Spleen (tissue), 11 donors: ENCODE data around the gene GMDS. TPM values are rescaled to one million over a fixed set of nuclear protein-coding genes. Genes with fewer than 3 reads are reported as not detected.

Experiments
- DNase-seq: peaks from one replicate; pipeline ENCODE4 v3.0.0-alpha.2; 2020
- H3K27ac ChIP-seq, 8 donors: fragments of 200-600 bp; sonication (generic) in 7 of 8; 1 replicate in 4 of 8; 2 replicates in 4 of 8; pipeline versions ENCODE4 v1.5.0 to v1.8.0; 2016 to 2021; ENCODE audit warnings: inconsistent platforms in 4 of 8, mild to moderate bottlenecking in 4 of 8, moderate library complexity in 1 of 8
- H3K27me3 ChIP-seq, 7 donors: fragments of 200-600 bp; sonication (generic) in 6 of 7; replicated peaks in 1 of 7; 1 replicate in 4 of 7; 2 replicates in 3 of 7; pipeline versions ENCODE4 v1.5.0 to v1.8.0; 2016 to 2021; ENCODE audit warnings: inconsistent platforms in 3 of 7, mild to moderate bottlenecking in 1 of 7
- H3K36me3 ChIP-seq, 6 donors: fragments of 200-600 bp; sonication (generic) in 5 of 6; 1 replicate in 4 of 6; 2 replicates in 2 of 6; pipeline versions ENCODE4 v1.5.0 to v1.8.0; 2016 to 2021; ENCODE audit warnings: inconsistent platforms in 2 of 6
- H3K4me1 ChIP-seq, 6 donors: fragments of 200-600 bp; sonication (generic) in 5 of 6; 1 replicate in 3 of 6; 2 replicates in 3 of 6; pipeline versions ENCODE4 v1.5.0 to v1.8.0; 2016 to 2021; ENCODE audit warnings: inconsistent platforms in 3 of 6
- H3K4me3 ChIP-seq, 8 donors: fragments of 200-600 bp; sonication (generic) in 7 of 8; 1 replicate in 4 of 8; 2 replicates in 4 of 8; pipeline versions ENCODE4 v1.5.0 to v1.8.0; 2016 to 2021; ENCODE audit warnings: inconsistent platforms in 4 of 8, mild to moderate bottlenecking in 4 of 8, moderate library complexity in 2 of 8
- H3K9me3 ChIP-seq, 8 donors: fragments of 200-600 bp; sonication (generic) in 7 of 8; 1 replicate in 4 of 8; 2 replicates in 4 of 8; pipeline versions ENCODE4 v1.5.0 to v1.8.0; 2016 to 2021; ENCODE audit warnings: inconsistent platforms in 4 of 8
- CTCF ChIP-seq, 11 experiments: fragments of 200-600 bp in 7 of 11; fragments of 450-650 bp in 4 of 11; sonication (generic) in 4 of 11; IDR thresholded peaks in 8 of 11; conservative IDR thresholded peaks in 3 of 11; 1 replicate in 7 of 11; 2 replicates in 4 of 11; pipeline versions ENCODE4 v1.4.0 to v1.8.0; 2016 to 2021; ENCODE audit warnings: antibody characterized with exemption in 11 of 11, inconsistent platforms in 4 of 11, mild to moderate bottlenecking in 1 of 11
- POLR2A ChIP-seq, 3 donors: fragments of 450-650 bp; IDR thresholded peaks; one replicate each; pipeline ENCODE4 v1.5.1; 2017; ENCODE audit warnings: antibody characterized with exemption in 3 of 3, mild to moderate bottlenecking in 1 of 3
- POLR2AphosphoS5 ChIP-seq, 3 donors: sonication (generic); formaldehyde crosslinking; IDR thresholded peaks; one replicate each; pipeline ENCODE4 v1.5.1; 2017; ENCODE audit warnings: antibody characterized with exemption in 3 of 3
- WGBS, 5 donors: extraction: QIAGEN DNeasy Blood & Tissue Kit in 3 of 5; methylation state at CpG; one replicate each; pipeline versions ENCODE4 v1.1.5 to v1.1.7; 2013 to 2018; 5-methylcytosine and 5-hydroxymethylcytosine counted together
- intact Hi-C: fragments of 100-400 bp; cut with DNase I; formaldehyde crosslinking; loops from one replicate; pipeline ENCODE4 v1.15.0; 2023; ENCODE audit warnings: low total_unique reads
- polyA plus RNA-seq, 3 donors: library from polyadenylated mRNA; stranded (reverse); fragments of 200-250 nt; gene quantifications; one replicate each; pipeline ENCODE4 v1.2.1, GENCODE V29; 2013
- total RNA-seq, 7 donors: library from RNA; depleted of rRNA in 3 of 7; stranded (reverse); fragments of >200 nt in 3 of 7; fragmentation: NEBNext Ultra II Directional in 4 of 7; extraction: Animal tissue kit (Norgen Biotek cat#: 25700) in 4 of 7; gene quantifications; one replicate each; pipeline versions ENCODE4 v1.1.0 to v1.2.1, GENCODE V29; 2016 to 2021
- donor health status: healthy with polysubstance abuse.
- donor health status: DM: no; HTN: no; CAD: no; lungs with moderate emphysema.
- donor health status: DM: no; HTN: no; CAD: no.
- donor health status: Bipolar disorder and iron deficiency.
- donor health status: healthy.
- donor health status: DM: no; HTN: no; CAD: no.
- donor health status: DM: yes; HTN: yes; CAD: no.

Gene GMDS
- total and polyA plus RNA-seq, 10 donors: 9.1 to 30.8 (median 17.7) TPM

- no peak for DNase-seq
- H3K4me3 ChIP-seq: no peak overlapping the region
- peaks cover 5 to 99% (median 89%) of the 10 kb centered on the region in 7 donors for H3K27me3 ChIP-seq
- H3K27ac ChIP-seq: no peak overlapping the region
- peaks cover 16 to 47% (median 36%) of the 10 kb centered on the region in 6 donors for H3K4me1 ChIP-seq
- no peaks in the 10 kb centered on the region for H3K9me3 ChIP-seq
- peaks cover 0 to 20% (median 0%) of the 10 kb centered on the region in 6 donors for H3K36me3 ChIP-seq
- TF ChIP-seq CTCF (IDR thresholded peaks at IDR 0.05 in 8 of 11, conservative IDR thresholded peaks at IDR 0.05 in 3 of 11) (no peak), POLR2A (IDR thresholded peaks at IDR 0.05) (no peak)
- 92 to 97% (median 96%) methylated on average over 13 to 15 of the region's 15 CpGs for WGBS, 5 donors
- intact Hi-C loops: no loop called here
Observed at GRCh38 chr6:1622220-1622850, 623.1 kb downstream of the GMDS start.

DNA sequence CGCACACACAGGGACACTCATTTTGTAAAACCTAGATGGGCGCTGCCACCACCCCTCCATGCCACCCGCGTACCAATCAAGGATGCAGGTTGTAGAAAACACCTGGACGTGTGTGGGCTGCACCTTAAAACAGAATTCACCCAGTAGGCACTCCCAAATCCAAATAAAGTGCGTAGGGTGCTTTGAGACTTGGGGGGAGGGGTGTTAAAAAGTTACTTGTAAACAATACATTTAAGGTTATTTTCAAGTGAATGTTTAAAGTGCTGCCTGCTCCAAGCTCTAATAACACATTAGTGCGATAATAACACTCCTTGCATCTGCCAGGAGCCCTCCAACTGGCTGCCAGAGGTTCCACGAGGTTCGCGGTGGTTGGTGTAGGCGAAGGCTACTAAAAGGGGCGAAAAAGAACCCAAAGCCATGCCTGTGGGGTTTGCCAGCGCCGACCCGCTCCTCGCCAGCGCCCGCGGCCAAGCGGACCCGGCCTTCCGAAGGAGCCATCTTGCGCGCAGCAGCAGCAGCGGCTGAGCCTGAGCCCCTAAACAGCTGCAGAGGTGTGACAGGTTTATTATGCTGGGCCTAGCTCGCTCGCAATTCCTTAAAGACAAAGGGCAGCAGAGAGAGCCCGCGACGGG, 624.2 kb downstream of the GMDS start:
- peak; percentile 42 for DNase-seq
- peaks cover 16 to 44% (median 36%) of the 10 kb centered on the region in 6 donors for H3K4me1 ChIP-seq
- no peak overlapping the region for H3K4me3 ChIP-seq
- H3K9me3 ChIP-seq: no peaks in the 10 kb centered on the region
- no peak overlapping the region for H3K27ac ChIP-seq
- WGBS, 5 donors: 91 to 95% (median 94%) methylated on average over 29 to 30 of the region's 30 CpGs
- peaks cover 0 to 20% (median 0%) of the 10 kb centered on the region in 6 donors for H3K36me3 ChIP-seq
- H3K27me3 ChIP-seq: peaks cover 5 to 99% (median 89%) of the 10 kb centered on the region in 7 donors
- intact Hi-C loops: no loop called here
- TF ChIP-seq CTCF (IDR thresholded peaks at IDR 0.05 in 8 of 11, conservative IDR thresholded peaks at IDR 0.05 in 3 of 11) (no peak), POLR2AphosphoS5 (IDR thresholded peaks at IDR 0.05) (no peak), POLR2A (IDR thresholded peaks at IDR 0.05) (no peak)

GRCh38 chr6:1620504-1621069, 624.8 kb downstream of the GMDS start:
- peaks cover 16 to 38% (median 31%) of the 10 kb centered on the region in 6 donors for H3K4me1 ChIP-seq
- H3K9me3 ChIP-seq: no peaks in the 10 kb centered on the region
- 45 to 57% (median 52%) methylated on average over 39 to 50 of the region's 50 CpGs for WGBS, 5 donors
- H3K27me3 ChIP-seq: peaks cover 5 to 99% (median 87%) of the 10 kb centered on the region in 7 donors
- no peak overlapping the region for H3K27ac ChIP-seq
- intact Hi-C loops: no loop called here
- DNase-seq: peak; percentile 71
- H3K4me3 ChIP-seq: peak overlapping the region in 2 of 8 donors; percentile 22 to 57
- H3K36me3 ChIP-seq: peaks cover 0 to 20% (median 0%) of the 10 kb centered on the region in 6 donors
- TF ChIP-seq POLR2A (IDR thresholded peaks at IDR 0.05) (no peak), CTCF (IDR thresholded peaks at IDR 0.05 in 8 of 11, conservative IDR thresholded peaks at IDR 0.05 in 3 of 11) (no peak), POLR2AphosphoS5 (IDR thresholded peaks at IDR 0.05) (no peak)
